Breast epithelium (tissue), 4 donors: Measurements from ENCODE around the gene C1RL. TPM values are rescaled to one million over a fixed set of nuclear protein-coding genes. Genes with fewer than 3 reads are reported as not detected.

Source experiments
- DNase-seq, 2 donors: peaks; one replicate each; pipeline ENCODE4 v3.0.0-alpha.2; 2019; ENCODE audit warnings: low spot score in 2 of 2
- H3K27ac ChIP-seq, 2 donors: fragments of 200-600 bp; sonication (generic) in 1 of 2; one replicate each; pipeline ENCODE4 v1.5.1; 2016 to 2019; ENCODE audit warnings: mild to moderate bottlenecking in 1 of 2
- H3K27me3 ChIP-seq, 2 donors: fragments of 200-600 bp; sonication (generic) in 1 of 2; one replicate each; pipeline versions ENCODE4 v1.5.1 to v1.6.0; 2017 to 2019; ENCODE audit warnings: control low read depth in 1 of 2, mild to moderate bottlenecking in 1 of 2
- H3K36me3 ChIP-seq: fragments of 200-600 bp; one replicate; pipeline ENCODE4 v1.5.1; 2019
- H3K4me1 ChIP-seq, 2 donors: fragments of 200-600 bp; sonication (generic); one replicate each; pipeline ENCODE4 v1.5.1; 2016 to 2019; ENCODE audit warnings: control low read depth in 1 of 2
- H3K4me3 ChIP-seq, 3 donors: fragments of 200-600 bp; sonication (generic); 1 replicate in 2 of 3; 2 replicates in 1 of 3; pipeline ENCODE4 v1.5.1; 2016 to 2019; ENCODE audit warnings: mild to moderate bottlenecking in 3 of 3, moderate library complexity in 2 of 3
- H3K9me3 ChIP-seq, 2 donors: fragments of 200-600 bp; sonication (generic) in 1 of 2; one replicate each; pipeline ENCODE4 v1.5.1; 2016 to 2019; ENCODE audit warnings: control low read depth in 1 of 2
- POLR2A ChIP-seq: fragments of 450-650 bp; IDR thresholded peaks from one replicate; pipeline ENCODE4 v1.6.1; 2016; ENCODE audit warnings: antibody characterized with exemption, mild to moderate bottlenecking, moderate library complexity
- POLR2AphosphoS5 ChIP-seq, 3 donors: sonication (generic); formaldehyde crosslinking; IDR thresholded peaks; one replicate each; pipeline ENCODE4 v1.6.1; 2017; ENCODE audit warnings: antibody characterized with exemption in 3 of 3
- intact Hi-C: fragments of 100-400 bp; cut with DNase I; formaldehyde crosslinking; loops from one replicate; pipeline ENCODE4 v1.15.1; 2023; ENCODE audit warnings: low total_unique reads
- total RNA-seq, 3 donors: library from RNA; depleted of rRNA; stranded (reverse); fragments of >200 nt; gene quantifications; one replicate each; pipeline ENCODE4 v1.1.0, GENCODE V29; 2016
- TF ChIP-seq, protein P1 (sequence below), 3 donors: fragments of 450-650 bp; IDR thresholded peaks; one replicate each; pipeline ENCODE4 v1.5.1; 2016 to 2017; ENCODE audit warnings: antibody characterized with exemption in 3 of 3, mild to moderate bottlenecking in 3 of 3, moderate library complexity in 3 of 3

Gene C1RL
- total RNA-seq, 3 donors from 2014 or later, result 80.6 to 138 (median 124) TPM

GRCh38 chr12:7047306-7047705, 61.7 kb downstream of the C1RL start:
- DNase-seq, result no peak
- no peaks in the 10 kb centered on the region for H3K27me3 ChIP-seq
- H3K27ac ChIP-seq, result no peak overlapping the region
- H3K36me3 ChIP-seq, result no peaks in the 10 kb centered on the region
- no peaks in the 10 kb centered on the region for H3K4me1 ChIP-seq
- TF ChIP-seq POLR2A, result no peak
- TF ChIP-seq, protein P1, sequence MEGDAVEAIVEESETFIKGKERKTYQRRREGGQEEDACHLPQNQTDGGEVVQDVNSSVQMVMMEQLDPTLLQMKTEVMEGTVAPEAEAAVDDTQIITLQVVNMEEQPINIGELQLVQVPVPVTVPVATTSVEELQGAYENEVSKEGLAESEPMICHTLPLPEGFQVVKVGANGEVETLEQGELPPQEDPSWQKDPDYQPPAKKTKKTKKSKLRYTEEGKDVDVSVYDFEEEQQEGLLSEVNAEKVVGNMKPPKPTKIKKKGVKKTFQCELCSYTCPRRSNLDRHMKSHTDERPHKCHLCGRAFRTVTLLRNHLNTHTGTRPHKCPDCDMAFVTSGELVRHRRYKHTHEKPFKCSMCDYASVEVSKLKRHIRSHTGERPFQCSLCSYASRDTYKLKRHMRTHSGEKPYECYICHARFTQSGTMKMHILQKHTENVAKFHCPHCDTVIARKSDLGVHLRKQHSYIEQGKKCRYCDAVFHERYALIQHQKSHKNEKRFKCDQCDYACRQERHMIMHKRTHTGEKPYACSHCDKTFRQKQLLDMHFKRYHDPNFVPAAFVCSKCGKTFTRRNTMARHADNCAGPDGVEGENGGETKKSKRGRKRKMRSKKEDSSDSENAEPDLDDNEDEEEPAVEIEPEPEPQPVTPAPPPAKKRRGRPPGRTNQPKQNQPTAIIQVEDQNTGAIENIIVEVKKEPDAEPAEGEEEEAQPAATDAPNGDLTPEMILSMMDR (IDR thresholded peaks at IDR 0.05), result no peak
- TF ChIP-seq POLR2AphosphoS5 (IDR thresholded peaks at IDR 0.05), result no peak
- no peaks in the 10 kb centered on the region for H3K9me3 ChIP-seq
- intact Hi-C loops, result loop anchor here (5.0 kb wide), 1 partner anchor 930 kb away; no protein-coding TSS in a partner anchor
- H3K4me3 ChIP-seq, result no peak overlapping the region

DNA sequence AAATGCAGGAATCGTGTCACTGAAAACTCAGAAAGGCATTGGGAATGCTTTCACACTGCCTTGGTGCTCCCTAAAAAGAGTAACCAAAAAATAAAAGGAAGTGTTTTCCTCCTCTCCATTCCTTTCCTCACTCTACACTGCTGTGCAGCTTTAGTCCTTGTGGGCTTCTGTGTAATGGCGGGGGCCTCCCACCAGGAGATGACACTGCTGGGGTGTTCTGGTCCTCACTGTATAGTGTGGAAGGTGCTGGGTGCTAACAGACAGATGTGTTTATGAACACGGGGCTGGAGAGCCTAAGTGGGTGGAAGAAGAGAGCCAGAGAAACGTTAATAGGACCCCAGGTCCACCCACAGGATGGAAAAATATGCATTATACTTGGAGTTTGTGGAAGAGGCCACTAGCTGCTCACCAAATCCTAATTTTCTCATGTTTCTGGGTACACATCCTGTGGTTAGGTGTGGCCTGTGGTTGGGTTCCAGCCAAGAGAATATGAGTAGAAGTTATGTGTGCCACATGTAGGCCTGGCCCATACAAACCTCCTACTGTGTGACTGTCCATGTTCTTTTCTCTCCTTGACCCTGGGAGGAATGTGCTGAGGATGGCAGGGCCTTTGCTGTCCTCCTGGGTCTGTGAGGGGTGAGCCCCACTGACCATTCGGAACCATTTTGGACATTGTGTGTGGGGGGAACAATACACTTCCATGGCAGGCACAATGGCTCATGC, 62.5 kb downstream of the C1RL start:
- no peak for DNase-seq

DNA sequence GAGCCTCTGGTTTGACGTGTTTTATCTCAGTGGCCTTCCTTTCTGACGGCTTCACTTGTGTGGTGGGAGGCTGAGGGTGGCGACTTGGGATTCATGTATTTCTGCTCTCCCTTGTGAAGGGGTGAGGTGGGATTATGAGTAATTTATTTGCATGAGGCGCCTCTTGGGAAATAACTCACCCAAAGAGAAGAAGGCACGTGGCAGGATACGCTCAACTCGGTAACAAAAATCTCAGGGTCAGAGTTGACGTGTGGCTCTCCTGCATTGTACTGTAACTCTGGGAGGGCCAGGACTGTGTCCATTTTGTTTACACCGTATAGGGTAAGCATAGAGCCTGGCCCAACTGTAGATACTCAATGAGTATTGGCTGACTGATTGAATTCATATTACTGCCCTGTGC, 63.1 kb downstream of the C1RL start:
- no peaks in the 10 kb centered on the region for H3K27me3 ChIP-seq
- H3K36me3 ChIP-seq, result no peaks in the 10 kb centered on the region
- H3K4me3 ChIP-seq, result no peak overlapping the region
- no peaks in the 10 kb centered on the region for H3K9me3 ChIP-seq
- no peak for TF ChIP-seq POLR2AphosphoS5 (IDR thresholded peaks at IDR 0.05)
- TF ChIP-seq, protein P1 (IDR thresholded peaks at IDR 0.05), result no peak
- TF ChIP-seq POLR2A, result no peak
- DNase-seq, result no peak
- no peak overlapping the region for H3K27ac ChIP-seq
- intact Hi-C loops, result loop anchor here (5.0 kb wide), 1 partner anchor 931 kb away; no protein-coding TSS in a partner anchor
- no peaks in the 10 kb centered on the region for H3K4me1 ChIP-seq

More for the DNA sequence above, 62.5 kb downstream of the C1RL start:
- Histone ChIP-seq H3K4me3 (no peak overlapping the region), H3K36me3 (no peaks in the 10 kb centered on the region), H3K27ac (no peak overlapping the region), H3K9me3 (no peaks in the 10 kb centered on the region), H3K4me1 (no peaks in the 10 kb centered on the region), H3K27me3 (no peaks in the 10 kb centered on the region)
- intact Hi-C loops, result loop anchor here (5.0 kb wide), 1 partner anchor 931 kb away; no protein-coding TSS in a partner anchor
- TF ChIP-seq, protein P1 (IDR thresholded peaks at IDR 0.05), result no peak
- TF ChIP-seq POLR2A (no peak), POLR2AphosphoS5 (IDR thresholded peaks at IDR 0.05) (no peak)

Other genes starting within 250 kb of the C1RL start
- gene TPI1, start 241.7 kb downstream of the C1RL start, total RNA-seq, result 100 to 1,000 TPM; 297 to 386 (median 351) TPM
- 10 to 100 TPM in 2 of 3 donors, 1 to 10 TPM in 1; 9.0 to 13.4 (median 12.7) TPM for gene SPSB2, start 235.9 kb downstream of the C1RL start, total RNA-seq
- 10 to 100 TPM in 2 of 3 donors, 1 to 10 TPM in 1; 7.4 to 15.4 (median 10.8) TPM for gene LRRC23, start 204.4 kb downstream of the C1RL start, total RNA-seq
- 10 to 100 TPM in 2 of 3 donors, 1 to 10 TPM in 1; 5.0 to 16.1 (median 11.1) TPM for gene ENO2, start 194.6 kb downstream of the C1RL start, total RNA-seq
- gene ATN1, start 181.3 kb downstream of the C1RL start, total RNA-seq, result 10 to 100 TPM; 57.9 to 96.4 (median 59.7) TPM
- not detected for gene RNU7-1, start 165.4 kb downstream of the C1RL start, total RNA-seq
- gene C12orf57, start 165.2 kb downstream of the C1RL start, total RNA-seq, result 100 to 1,000 TPM; 515 to 824 (median 547) TPM
- 10 to 100 TPM; 14.7 to 28.0 (median 20.3) TPM for gene PTPN6, start 157.9 kb downstream of the C1RL start, total RNA-seq
- gene PHB2, start 138.6 kb downstream of the C1RL start, total RNA-seq, result 100 to 1,000 TPM; 194 to 237 (median 221) TPM
- 10 to 100 TPM; 29.6 to 52.0 (median 49.5) TPM for gene EMG1, start 138.3 kb downstream of the C1RL start, total RNA-seq
- gene LPCAT3, start 90.7 kb downstream of the C1RL start, total RNA-seq, result 10 to 100 TPM; 28.3 to 67.5 (median 63.7) TPM
- gene C1S, start 48.5 kb downstream of the C1RL start, total RNA-seq, result 100 to 1,000 TPM; 307 to 959 (median 622) TPM
- gene C1R, start 16.8 kb downstream of the C1RL start, total RNA-seq, result 100 to 1,000 TPM; 302 to 773 (median 582) TPM
- gene RBP5, start 19.7 kb upstream of the C1RL start, total RNA-seq, result 1 to 10 TPM; 1.1 to 3.3 (median 2.9) TPM
- gene CLSTN3, start 21.2 kb upstream of the C1RL start, total RNA-seq, result 10 to 100 TPM; 23.9 to 58.7 (median 40.3) TPM
- gene PEX5, start 80.5 kb upstream of the C1RL start, total RNA-seq, result 10 to 100 TPM; 41.7 to 79.7 (median 62.6) TPM
- gene ACSM4, start 194.9 kb upstream of the C1RL start, total RNA-seq, result not detected